Muscle of arm (tissue), 12 donors: ENCODE results near the gene EOLA2. TPM values are rescaled to one million over a fixed set of nuclear protein-coding genes. Genes with fewer than 3 reads are reported as not detected.

Experiments
- polyA plus RNA-seq, 12 donors: library from polyadenylated mRNA; unstranded; fragments of 120-200 nt; gene quantifications; one replicate each; pipeline ENCODE4 v1.2.1, GENCODE V29; 2013; ENCODE audit not compliant: insufficient read length in 12 of 12

Gene EOLA2
- polyA plus RNA-seq, 12 donors, result 17.4 to 24.5 (median 20.6) TPM; not detected in 1

Other genes starting within 250 kb of the EOLA2 start
- not detected for gene MAGEA11, start 226.4 kb downstream of the EOLA2 start, polyA plus RNA-seq
- 1 to 10 TPM in 9 of 12 donors, under 1 TPM in 1, not detected in 2; 0.97 to 2.5 (median 1.8) TPM for gene HSFX1, start 164.4 kb downstream of the EOLA2 start, polyA plus RNA-seq
- gene MAGEA9, start 156.6 kb downstream of the EOLA2 start, polyA plus RNA-seq, result not detected
- under 1 TPM in 7 of 12 donors, not detected in 5; 0.11 to 0.63 (median 0.18) TPM for gene MAGEA8, start 57.3 kb downstream of the EOLA2 start, polyA plus RNA-seq
- 1 to 10 TPM in 5 of 12 donors, under 1 TPM in 4, not detected in 3; 0.48 to 5.1 (median 1.0) TPM for gene HSFX4, start 8.9 kb downstream of the EOLA2 start, polyA plus RNA-seq